ENCODE results near the gene UBE2G1. TPM values are rescaled to one million over a fixed set of nuclear protein-coding genes. Genes with fewer than 3 reads are reported as not detected.
A peak's percentile ranks its signal among the peaks of the same experiment; 100 is the strongest.

The UBE2G1 gene
- polyA plus RNA-seq, 2 donors = 28.4 to 45.7 TPM

- Histone ChIP-seq H3K36me3 (ENCODE audit: control insufficient read depth in 2 of 2, insufficient read depth in 2 of 2, low read length in 1 of 2) (no peaks in the 10 kb centered on the region), H3K4me1 (ENCODE audit: control insufficient read depth in 2 of 2, insufficient read depth in 2 of 2, low read length in 1 of 2) (peaks cover 0 to 8% of the 10 kb centered on the region in 2 donors), H3K4me3 (ENCODE audit: low read depth in 1 of 2, low read length in 2 of 2) (no peak overlapping the region), H3K9me3 (ENCODE audit: control insufficient read depth in 2 of 2, insufficient read depth in 1 of 2, low read depth in 1 of 2, low read length in 1 of 2) (no peaks in the 10 kb centered on the region), H3K27me3 (ENCODE audit: control insufficient read depth in 1 of 2, insufficient read depth in 2 of 2, low read length in 2 of 2) (no peaks in the 10 kb centered on the region), H3K27ac (ENCODE audit: low read depth in 2 of 2, low read length in 1 of 2) (peak overlapping the region in 1 of 2 donors; percentile 69)
- WGBS, 2 donors = 54 to 62% methylated on average over 5 of the region's 5 CpGs
These were observed 23.9 kb downstream of the UBE2G1 start for GRCh38 chr17:4342535-4342934.

GRCh38 chr17:4341616-4341977 is 24.9 kb downstream of the UBE2G1 start:
- H3K4me3 ChIP-seq (ENCODE audit: low read depth in 1 of 2, low read length in 2 of 2) = no peak overlapping the region

DNA sequence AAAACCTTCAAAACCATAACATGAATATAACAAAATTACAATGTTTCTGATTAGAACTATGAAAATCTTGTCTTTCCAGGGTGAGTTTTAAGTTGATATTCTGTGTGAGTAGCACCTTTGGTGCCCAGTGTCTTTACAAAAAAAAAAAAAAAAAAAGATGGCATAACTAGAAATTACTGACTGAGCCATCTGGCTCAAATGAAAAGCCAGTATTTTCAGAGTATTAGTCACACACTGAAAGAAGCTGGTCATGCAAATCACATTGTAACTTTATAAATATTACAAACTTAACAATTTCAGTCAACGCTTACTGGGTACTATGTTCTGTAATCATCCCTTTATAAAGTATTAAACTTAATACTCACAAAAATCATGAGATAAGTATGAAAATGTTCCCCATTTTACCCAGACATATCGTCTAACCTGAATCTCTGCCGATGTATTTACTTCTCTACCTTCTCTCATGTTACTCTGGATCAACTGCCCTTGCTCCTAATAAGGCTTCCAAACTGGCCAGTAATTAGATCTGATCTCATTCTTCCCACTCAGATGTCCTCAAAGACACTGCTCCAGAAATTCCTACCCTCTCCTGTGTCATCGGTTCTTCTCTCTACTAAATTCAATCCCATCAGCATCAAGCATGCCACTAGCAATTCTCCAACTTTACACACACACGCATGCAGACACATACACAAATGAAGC is 25.4 kb downstream of the UBE2G1 start:
- no peaks in the 10 kb centered on the region for H3K27me3 ChIP-seq (ENCODE audit: control insufficient read depth in 1 of 2, insufficient read depth in 2 of 2, low read length in 2 of 2)
- 67% methylated on average over 5 of the region's 5 CpGs for WGBS, 2 donors
- no peak overlapping the region for H3K27ac ChIP-seq (ENCODE audit: low read depth in 2 of 2, low read length in 1 of 2)
- H3K36me3 ChIP-seq (ENCODE audit: control insufficient read depth in 2 of 2, insufficient read depth in 2 of 2, low read length in 1 of 2) = no peaks in the 10 kb centered on the region
- H3K9me3 ChIP-seq (ENCODE audit: control insufficient read depth in 2 of 2, insufficient read depth in 1 of 2, low read depth in 1 of 2, low read length in 1 of 2) = no peaks in the 10 kb centered on the region
- H3K4me3 ChIP-seq (ENCODE audit: low read depth in 1 of 2, low read length in 2 of 2) = no peak overlapping the region
- H3K4me1 ChIP-seq (ENCODE audit: control insufficient read depth in 2 of 2, insufficient read depth in 2 of 2, low read length in 1 of 2) = peaks cover 0 to 8% of the 10 kb centered on the region in 2 donors

More at GRCh38 chr17:4341616-4341977, 24.9 kb downstream of the UBE2G1 start:
- Histone ChIP-seq H3K27me3 (ENCODE audit: control insufficient read depth in 1 of 2, insufficient read depth in 2 of 2, low read length in 2 of 2) (no peaks in the 10 kb centered on the region), H3K9me3 (ENCODE audit: control insufficient read depth in 2 of 2, insufficient read depth in 1 of 2, low read depth in 1 of 2, low read length in 1 of 2) (no peaks in the 10 kb centered on the region), H3K27ac (ENCODE audit: low read depth in 2 of 2, low read length in 1 of 2) (no peak overlapping the region), H3K4me1 (ENCODE audit: control insufficient read depth in 2 of 2, insufficient read depth in 2 of 2, low read length in 1 of 2) (peaks cover 0 to 8% of the 10 kb centered on the region in 2 donors), H3K36me3 (ENCODE audit: control insufficient read depth in 2 of 2, insufficient read depth in 2 of 2, low read length in 1 of 2) (no peaks in the 10 kb centered on the region)
- WGBS, 2 donors = 80 to 90% methylated on average over 4 of the region's 4 CpGs

GRCh38 chr17:4334776-4335584 is 31.5 kb downstream of the UBE2G1 start:
- 49 to 57% methylated on average over 5 of the region's 5 CpGs for WGBS, 2 donors
- H3K4me3 ChIP-seq (ENCODE audit: low read depth in 1 of 2, low read length in 2 of 2) = no peak overlapping the region
- H3K4me1 ChIP-seq (ENCODE audit: control insufficient read depth in 2 of 2, insufficient read depth in 2 of 2, low read length in 1 of 2) = peaks cover 3% of the 10 kb centered on the region in 2 donors
- H3K9me3 ChIP-seq (ENCODE audit: control insufficient read depth in 2 of 2, insufficient read depth in 1 of 2, low read depth in 1 of 2, low read length in 1 of 2) = no peaks in the 10 kb centered on the region
- H3K36me3 ChIP-seq (ENCODE audit: control insufficient read depth in 2 of 2, insufficient read depth in 2 of 2, low read length in 1 of 2) = no peaks in the 10 kb centered on the region
- H3K27ac ChIP-seq (ENCODE audit: low read depth in 2 of 2, low read length in 1 of 2) = peak overlapping the region in 1 of 2 donors; percentile 31
- no peaks in the 10 kb centered on the region for H3K27me3 ChIP-seq (ENCODE audit: control insufficient read depth in 1 of 2, insufficient read depth in 2 of 2, low read length in 2 of 2)

- H3K27ac ChIP-seq (ENCODE audit: low read depth in 2 of 2, low read length in 1 of 2) = no peak overlapping the region
- no peak overlapping the region for H3K4me3 ChIP-seq (ENCODE audit: low read depth in 1 of 2, low read length in 2 of 2)
- no peaks in the 10 kb centered on the region for H3K9me3 ChIP-seq (ENCODE audit: control insufficient read depth in 2 of 2, insufficient read depth in 1 of 2, low read depth in 1 of 2, low read length in 1 of 2)
- H3K4me1 ChIP-seq (ENCODE audit: control insufficient read depth in 2 of 2, insufficient read depth in 2 of 2, low read length in 1 of 2) = peaks cover 3% of the 10 kb centered on the region in 2 donors
- 85 to 89% methylated on average over 6 of the region's 6 CpGs for WGBS, 2 donors
- no peaks in the 10 kb centered on the region for H3K27me3 ChIP-seq (ENCODE audit: control insufficient read depth in 1 of 2, insufficient read depth in 2 of 2, low read length in 2 of 2)
- H3K36me3 ChIP-seq (ENCODE audit: control insufficient read depth in 2 of 2, insufficient read depth in 2 of 2, low read length in 1 of 2) = no peaks in the 10 kb centered on the region
These were observed 32.1 kb downstream of the UBE2G1 start for GRCh38 chr17:4334332-4334731.

GRCh38 chr17:4333041-4333440 is 33.4 kb downstream of the UBE2G1 start:
- H3K27ac ChIP-seq (ENCODE audit: low read depth in 2 of 2, low read length in 1 of 2) = peak overlapping the region in 1 of 2 donors; percentile 79
- H3K4me3 ChIP-seq (ENCODE audit: low read depth in 1 of 2, low read length in 2 of 2) = no peak overlapping the region
- H3K4me1 ChIP-seq (ENCODE audit: control insufficient read depth in 2 of 2, insufficient read depth in 2 of 2, low read length in 1 of 2) = peaks cover 3% of the 10 kb centered on the region in 2 donors
- no peaks in the 10 kb centered on the region for H3K9me3 ChIP-seq (ENCODE audit: control insufficient read depth in 2 of 2, insufficient read depth in 1 of 2, low read depth in 1 of 2, low read length in 1 of 2)
- no peaks in the 10 kb centered on the region for H3K27me3 ChIP-seq (ENCODE audit: control insufficient read depth in 1 of 2, insufficient read depth in 2 of 2, low read length in 2 of 2)
- WGBS, 2 donors = 96 to 97% methylated on average over 9 of the region's 9 CpGs
- no peaks in the 10 kb centered on the region for H3K36me3 ChIP-seq (ENCODE audit: control insufficient read depth in 2 of 2, insufficient read depth in 2 of 2, low read length in 1 of 2)

- peaks cover 3% of the 10 kb centered on the region in 2 donors for H3K4me1 ChIP-seq (ENCODE audit: control insufficient read depth in 2 of 2, insufficient read depth in 2 of 2, low read length in 1 of 2)
- no peak overlapping the region for H3K4me3 ChIP-seq (ENCODE audit: low read depth in 1 of 2, low read length in 2 of 2)
- no peaks in the 10 kb centered on the region for H3K27me3 ChIP-seq (ENCODE audit: control insufficient read depth in 1 of 2, insufficient read depth in 2 of 2, low read length in 2 of 2)
- no peaks in the 10 kb centered on the region for H3K36me3 ChIP-seq (ENCODE audit: control insufficient read depth in 2 of 2, insufficient read depth in 2 of 2, low read length in 1 of 2)
- WGBS, 2 donors = 61 to 77% methylated on average over 6 of the region's 6 CpGs
- no peaks in the 10 kb centered on the region for H3K9me3 ChIP-seq (ENCODE audit: control insufficient read depth in 2 of 2, insufficient read depth in 1 of 2, low read depth in 1 of 2, low read length in 1 of 2)
- peak overlapping the region; percentile 79 to 82 for H3K27ac ChIP-seq (ENCODE audit: low read depth in 2 of 2, low read length in 1 of 2)
These were observed 34.0 kb downstream of the UBE2G1 start for GRCh38 chr17:4332296-4332970.

DNA sequence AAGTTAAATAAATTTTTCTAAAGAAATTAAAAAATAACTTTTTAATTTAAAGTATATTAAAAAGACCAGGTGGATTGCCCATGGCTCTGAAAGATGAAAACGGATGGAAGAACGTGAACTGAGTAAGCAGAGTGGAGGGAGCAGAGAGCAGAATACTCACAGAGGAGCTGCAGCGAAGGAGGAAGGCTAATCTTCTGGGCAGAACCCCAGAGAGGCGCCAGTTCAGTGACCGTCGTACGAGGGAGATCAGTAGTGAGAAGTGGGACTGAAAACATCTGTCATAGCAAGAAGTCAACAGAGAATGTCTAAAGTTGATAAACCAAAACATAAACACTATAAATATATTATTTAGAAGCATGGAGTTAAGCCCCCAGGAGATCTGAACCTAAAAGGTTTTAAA is 34.9 kb downstream of the UBE2G1 start:
- H3K27ac ChIP-seq (ENCODE audit: low read depth in 2 of 2, low read length in 1 of 2) = peak overlapping the region in 1 of 2 donors; percentile 70
- peaks cover 3% of the 10 kb centered on the region in 2 donors for H3K4me1 ChIP-seq (ENCODE audit: control insufficient read depth in 2 of 2, insufficient read depth in 2 of 2, low read length in 1 of 2)
- 52 to 66% methylated on average over 7 of the region's 7 CpGs for WGBS, 2 donors
- no peak overlapping the region for H3K4me3 ChIP-seq (ENCODE audit: low read depth in 1 of 2, low read length in 2 of 2)
- no peaks in the 10 kb centered on the region for H3K27me3 ChIP-seq (ENCODE audit: control insufficient read depth in 1 of 2, insufficient read depth in 2 of 2, low read length in 2 of 2)
- no peaks in the 10 kb centered on the region for H3K36me3 ChIP-seq (ENCODE audit: control insufficient read depth in 2 of 2, insufficient read depth in 2 of 2, low read length in 1 of 2)
- no peaks in the 10 kb centered on the region for H3K9me3 ChIP-seq (ENCODE audit: control insufficient read depth in 2 of 2, insufficient read depth in 1 of 2, low read depth in 1 of 2, low read length in 1 of 2)

GRCh38 chr17:4329838-4330237 is 36.6 kb downstream of the UBE2G1 start:
- H3K27ac ChIP-seq (ENCODE audit: low read depth in 2 of 2, low read length in 1 of 2) = peak overlapping the region in 1 of 2 donors; percentile 81
- H3K27me3 ChIP-seq (ENCODE audit: control insufficient read depth in 1 of 2, insufficient read depth in 2 of 2, low read length in 2 of 2) = no peaks in the 10 kb centered on the region
- no peaks in the 10 kb centered on the region for H3K36me3 ChIP-seq (ENCODE audit: control insufficient read depth in 2 of 2, insufficient read depth in 2 of 2, low read length in 1 of 2)
- no peak overlapping the region for H3K4me3 ChIP-seq (ENCODE audit: low read depth in 1 of 2, low read length in 2 of 2)
- 34 to 47% methylated on average over 7 of the region's 7 CpGs for WGBS, 2 donors
- peaks cover 3% of the 10 kb centered on the region in 2 donors for H3K4me1 ChIP-seq (ENCODE audit: control insufficient read depth in 2 of 2, insufficient read depth in 2 of 2, low read length in 1 of 2)
- H3K9me3 ChIP-seq (ENCODE audit: control insufficient read depth in 2 of 2, insufficient read depth in 1 of 2, low read depth in 1 of 2, low read length in 1 of 2) = no peaks in the 10 kb centered on the region
